ENCODE data around the gene CBX4.

DNA sequence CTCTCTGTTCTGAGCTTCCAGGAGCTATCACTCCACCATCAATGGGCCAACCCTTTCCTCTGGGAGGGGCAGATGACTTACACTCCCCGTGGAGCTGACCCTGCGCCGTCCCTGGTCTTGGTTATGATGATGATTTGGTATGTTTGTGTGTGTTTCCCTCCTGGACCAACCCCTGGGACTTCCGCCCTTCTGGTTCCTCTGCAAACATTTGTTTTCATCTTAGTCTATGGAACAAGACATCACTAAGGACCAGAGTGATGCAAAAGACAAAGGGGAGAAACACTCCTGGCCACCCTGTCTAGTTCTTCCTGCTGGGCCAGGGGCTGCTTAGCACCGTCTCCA is 13.7 kb downstream of the CBX4 start:
- TF ChIP-seq EZH2 (IDR thresholded peaks at IDR 0.05; ENCODE audit: insufficient read depth, poor library complexity, severe bottlenecking) = no peak
- no peak for TF ChIP-seq EZH2phosphoT487 (IDR thresholded peaks at IDR 0.05; ENCODE audit: insufficient read depth, low read depth)

Measured in GM23248 (cell line).